ENCODE measurements around the gene HOXA7.

HOXA7 gene

DNA sequence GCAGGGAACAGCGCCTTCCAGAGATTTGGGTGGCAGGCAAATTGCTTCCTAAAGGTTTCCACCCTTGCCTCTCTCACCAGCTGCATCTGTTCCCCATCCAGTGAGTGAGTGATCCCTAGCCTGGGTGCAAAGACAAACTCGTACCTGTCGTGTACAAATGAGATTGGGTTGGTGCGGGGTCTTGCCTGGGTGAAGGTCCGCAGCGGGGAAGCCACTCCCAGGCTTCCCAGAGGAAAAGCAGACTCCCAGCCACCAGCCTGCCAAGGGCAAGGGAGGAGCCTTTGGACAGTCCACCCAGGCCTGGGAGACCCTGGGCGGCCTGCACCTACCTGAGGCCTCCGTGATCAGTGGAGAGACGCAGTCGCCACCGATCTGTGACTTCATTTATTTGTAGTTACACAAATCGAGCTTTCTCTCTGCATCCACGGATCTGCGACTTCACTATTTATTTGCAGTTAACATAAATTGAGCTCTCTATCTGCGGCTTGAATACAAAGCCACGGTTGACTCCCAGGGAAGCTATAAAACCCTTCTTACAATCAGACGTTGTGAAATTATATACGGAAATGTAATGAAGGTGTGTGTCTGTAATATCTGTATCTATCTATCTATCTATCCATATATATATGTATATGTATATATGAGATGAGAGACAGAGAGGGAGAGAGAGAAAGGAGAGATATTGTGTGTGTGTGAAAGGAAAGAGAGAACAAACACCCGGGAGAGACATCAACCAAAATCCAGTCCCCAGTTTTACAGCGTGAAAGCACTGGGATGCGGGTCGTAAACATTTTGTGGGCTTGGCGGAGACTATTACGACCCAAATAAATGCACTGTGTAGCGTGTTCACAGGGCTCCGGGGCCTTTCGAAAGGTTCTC is 3.0 kb upstream of the HOXA7 start:
- no peak for DNase-seq (ENCODE audit: low read depth)

- no peak for DNase-seq (ENCODE audit: low read depth)
Measured at GRCh38 chr7:27158436-27159265, 2.2 kb upstream of the HOXA7 start.

GRCh38 chr7:27157702-27158431 is 1.4 kb upstream of the HOXA7 start:
- DNase-seq (ENCODE audit: low read depth) = no peak

GRCh38 chr7:27156916-27157701 is 634 bp upstream of the HOXA7 start:
- DNase-seq (ENCODE audit: low read depth) = no peak

GRCh38 chr7:27155816-27156507 is 513 bp downstream of the HOXA7 start:
- no peak for DNase-seq (ENCODE audit: low read depth)

DNA sequence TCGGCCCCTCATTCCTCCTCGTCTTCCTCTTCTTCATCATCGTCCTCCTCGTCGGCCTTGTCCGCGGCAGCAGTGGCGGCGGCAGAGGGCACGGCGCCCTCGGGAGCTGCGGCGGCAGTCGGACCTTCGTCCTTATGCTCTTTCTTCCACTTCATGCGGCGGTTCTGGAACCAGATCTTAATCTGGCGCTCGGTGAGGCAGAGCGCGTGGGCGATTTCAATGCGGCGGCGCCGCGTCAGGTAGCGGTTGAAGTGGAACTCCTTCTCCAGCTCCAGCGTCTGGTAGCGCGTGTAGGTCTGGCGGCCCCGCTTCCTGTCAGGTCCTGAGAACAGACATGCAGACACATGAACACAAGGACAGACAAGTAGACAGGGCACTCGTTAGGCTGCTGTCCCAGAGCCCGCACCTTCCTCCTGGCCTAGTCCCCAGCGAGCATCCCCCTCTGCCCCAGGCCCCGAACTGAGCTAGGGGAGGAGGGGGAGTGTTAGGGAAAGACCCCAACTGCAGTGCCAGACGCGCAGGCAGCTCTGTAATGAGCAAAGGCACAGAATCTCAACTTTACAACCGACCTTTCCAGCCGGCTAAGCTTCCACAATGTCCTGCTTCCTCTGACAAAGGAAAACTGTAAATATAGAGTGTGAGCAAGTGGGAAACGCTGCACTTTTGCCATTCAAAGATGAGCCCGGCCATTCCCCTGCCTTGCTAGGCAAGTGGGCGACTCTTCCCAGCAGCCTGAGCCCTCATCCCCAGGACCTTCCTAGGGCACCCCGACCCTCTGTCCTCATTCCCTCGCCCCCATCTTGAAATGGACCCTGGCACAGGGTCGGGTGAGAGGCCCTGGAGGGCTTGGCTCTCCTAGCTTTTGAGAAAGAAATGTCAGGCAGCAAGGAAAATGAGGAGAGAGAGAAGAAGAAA is 1.3 kb downstream of the HOXA7 start:
- DNase-seq (ENCODE audit: low read depth) = no peak

- DNase-seq (ENCODE audit: low read depth) = no peak
Measured at GRCh38 chr7:27154369-27154768, 2.1 kb downstream of the HOXA7 start.

DNA sequence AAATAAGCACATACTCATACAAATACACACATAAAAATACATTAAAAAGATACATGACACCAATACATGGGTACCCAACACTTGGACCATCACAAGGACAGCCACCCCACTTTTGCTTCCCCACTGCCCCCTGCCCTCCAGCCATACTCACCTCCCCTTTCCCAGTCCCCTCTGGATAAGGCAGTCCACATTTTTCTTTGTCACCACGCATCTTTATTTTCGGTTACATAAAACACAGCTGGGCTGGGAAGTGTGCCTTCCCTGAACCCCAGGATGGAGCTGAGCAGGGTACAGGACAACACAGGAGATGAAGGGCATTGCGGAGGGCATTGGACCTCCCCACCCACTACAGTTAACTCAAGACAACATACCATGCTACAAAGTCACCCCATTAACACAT is 2.9 kb downstream of the HOXA7 start:
- DNase-seq (ENCODE audit: low read depth) = no peak

DNA sequence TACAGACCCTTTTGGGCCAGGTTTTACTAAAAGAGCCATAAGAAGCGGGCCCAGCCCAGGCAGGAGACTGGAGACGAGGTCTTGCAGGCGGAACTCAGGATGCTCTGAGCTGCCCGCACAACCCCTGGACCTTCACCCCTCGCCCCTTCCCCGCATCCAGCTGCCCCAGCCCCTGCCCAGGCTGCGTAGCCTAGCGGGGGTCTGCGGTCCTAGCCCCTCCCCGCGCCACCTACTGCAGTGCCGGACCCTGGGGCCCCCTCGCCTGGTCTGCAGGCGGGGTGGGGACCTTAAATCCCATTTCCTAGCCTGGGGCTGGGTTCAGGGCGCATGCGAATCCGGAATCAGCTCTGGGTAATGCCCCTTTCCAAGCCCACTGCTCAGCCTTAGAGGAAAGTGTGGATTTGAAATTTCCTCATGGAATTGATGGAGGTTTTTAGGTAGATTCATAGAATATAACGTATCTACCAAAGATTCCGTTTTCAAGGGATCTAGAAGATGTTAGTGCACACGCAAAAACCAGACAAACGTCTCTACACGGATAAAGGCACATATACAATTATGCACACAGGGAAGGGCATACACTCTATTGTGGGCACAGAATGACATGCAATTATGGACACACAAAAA is 3.5 kb downstream of the HOXA7 start:
- no peak for DNase-seq (ENCODE audit: low read depth)

- no peak for DNase-seq (ENCODE audit: low read depth)
Measured at GRCh38 chr7:27151931-27152815, 4.3 kb downstream of the HOXA7 start, which contains the start of gene HOXA3. TSS of gene HOXA3 (minus strand) at chr7:27152583. CDS start at chr7:27110640, 41,943 bp downstream.

- no peak for DNase-seq (ENCODE audit: low read depth)
Measured at GRCh38 chr7:27151341-27151930, 5.0 kb downstream of the HOXA7 start.

- DNase-seq (ENCODE audit: low read depth) = peak; percentile 53
Measured at GRCh38 chr7:27150568-27151340, 5.7 kb downstream of the HOXA7 start.

- no peak for DNase-seq (ENCODE audit: low read depth)
Measured at GRCh38 chr7:27149842-27150567, 6.5 kb downstream of the HOXA7 start.

- no peak for DNase-seq (ENCODE audit: low read depth)
Measured at GRCh38 chr7:27148756-27149641, 7.5 kb downstream of the HOXA7 start.

DNA sequence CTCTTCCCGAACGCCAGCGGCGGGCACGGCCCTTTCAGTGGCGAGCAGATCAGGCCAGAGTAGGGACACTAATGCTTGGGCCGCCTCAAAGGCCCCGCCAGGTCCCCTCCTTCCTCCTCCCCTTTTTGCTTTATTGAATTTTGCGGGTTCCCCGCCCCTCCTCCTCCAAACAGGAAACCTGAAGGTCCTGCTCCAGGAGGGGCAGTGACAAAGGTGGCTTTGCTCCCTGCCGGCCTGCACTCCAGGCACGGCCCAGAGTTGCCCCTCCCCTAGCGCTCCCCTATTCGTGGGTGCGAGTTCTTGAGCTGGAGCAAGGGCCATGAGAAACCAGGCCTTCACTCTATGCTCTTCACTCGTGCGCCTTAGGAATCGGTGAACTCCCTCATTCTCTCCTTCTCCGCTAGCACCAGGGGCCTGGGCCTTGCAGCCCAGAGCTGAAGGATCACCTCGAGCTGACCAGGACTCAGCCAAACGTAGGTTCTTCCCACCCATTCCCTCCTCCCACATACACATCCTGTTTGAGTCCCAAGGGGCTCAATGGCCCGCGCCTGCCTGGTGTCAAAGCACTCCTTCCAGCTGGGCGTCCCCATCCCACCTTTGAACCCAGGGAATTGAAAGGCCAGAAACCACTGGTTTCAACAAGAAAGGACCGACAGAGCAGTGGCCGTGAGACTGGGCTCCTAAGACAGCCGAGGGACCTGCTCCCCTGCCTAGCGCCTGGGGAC is 8.3 kb downstream of the HOXA7 start:
- DNase-seq (ENCODE audit: low read depth) = no peak

Measured in activated T-cell treated with anti-CD3 and anti-CD28 coated beads for 1 hour (primary cell).